Activated CD4-positive, alpha-beta T cell treated with anti-CD3 and anti-CD28 coated beads for 24 hours (primary cell): ENCODE data around the gene SLC16A4.

Experiments
- DNase-seq, 2 donors: peaks; one replicate each; pipeline ENCODE4 v3.0.0-alpha.2; 2020; ENCODE audit warnings: low read depth in 2 of 2

The SLC16A4 gene

GRCh38 chr1:110326826-110327225, 64.0 kb downstream of the SLC16A4 start:
- no peak for DNase-seq

- DNase-seq: no peak
Observed at GRCh38 chr1:110324667-110325066, 66.2 kb downstream of the SLC16A4 start.

GRCh38 chr1:110321846-110322245, 69.0 kb downstream of the SLC16A4 start:
- no peak for DNase-seq

- DNase-seq: no peak
Observed at GRCh38 chr1:110321045-110321444, 69.8 kb downstream of the SLC16A4 start.

GRCh38 chr1:110320168-110320518, 70.7 kb downstream of the SLC16A4 start:
- DNase-seq: no peak

GRCh38 chr1:110319332-110320167, 71.3 kb downstream of the SLC16A4 start:
- no peak for DNase-seq

GRCh38 chr1:110318046-110318445, 72.8 kb downstream of the SLC16A4 start:
- DNase-seq: no peak

- no peak for DNase-seq
Observed at GRCh38 chr1:110316735-110317134, 74.1 kb downstream of the SLC16A4 start.
